GM20000 (cell line): ENCODE measurements around the gene SNAPIN.

Experiments used
- DNase-seq: peaks from one replicate; pipeline ENCODE4 v3.0.0; 2012; ENCODE audit warnings: low spot score
- CTCF ChIP-seq: IDR thresholded peaks from 2 replicates; pipeline ENCODE4 v1.5.1; 2012; ENCODE audit warnings: mild to moderate bottlenecking, control low read depth; ENCODE audit errors: extremely low read depth, missing control alignments

The SNAPIN gene

DNA sequence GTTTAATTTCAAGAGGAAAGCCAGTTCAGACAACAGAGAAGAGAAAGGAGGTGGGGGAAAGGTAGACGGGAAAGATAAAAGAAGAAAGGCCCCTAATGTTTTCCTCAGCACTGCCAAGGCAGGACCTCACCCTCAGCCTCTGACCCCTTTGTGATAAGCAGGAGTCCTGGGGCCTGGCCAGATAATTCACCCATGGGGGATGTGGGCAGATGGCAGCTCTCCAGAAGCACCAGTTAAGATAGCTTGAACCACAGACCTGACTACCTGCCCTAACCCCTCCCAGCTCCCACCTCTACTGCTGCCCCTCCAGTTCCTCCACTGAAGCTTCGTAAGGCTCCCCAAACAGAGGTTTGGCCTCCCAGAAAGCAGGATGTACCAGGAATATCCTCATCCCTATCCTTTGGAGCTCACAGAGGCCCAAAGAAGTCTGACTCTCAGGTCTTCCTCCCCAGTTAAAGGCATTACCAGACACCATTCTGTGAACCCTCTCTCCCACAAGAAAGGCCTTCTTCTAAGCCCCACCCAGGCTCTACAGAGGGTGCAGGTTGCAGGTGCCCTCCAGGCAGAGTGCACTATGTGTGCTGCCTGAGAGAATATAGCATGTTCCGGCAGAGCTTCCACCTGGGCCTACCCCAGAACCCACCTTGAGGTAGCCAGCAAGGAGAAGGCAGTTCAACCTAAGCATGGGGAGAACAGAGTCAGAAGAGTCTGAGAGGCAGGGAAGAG, 9.2 kb upstream of the SNAPIN start:
- no peak for DNase-seq
- TF ChIP-seq CTCF = no peak

- TF ChIP-seq CTCF = no peak
- DNase-seq = no peak
Measured at GRCh38 chr1:153649863-153650235, 8.7 kb upstream of the SNAPIN start.

DNA sequence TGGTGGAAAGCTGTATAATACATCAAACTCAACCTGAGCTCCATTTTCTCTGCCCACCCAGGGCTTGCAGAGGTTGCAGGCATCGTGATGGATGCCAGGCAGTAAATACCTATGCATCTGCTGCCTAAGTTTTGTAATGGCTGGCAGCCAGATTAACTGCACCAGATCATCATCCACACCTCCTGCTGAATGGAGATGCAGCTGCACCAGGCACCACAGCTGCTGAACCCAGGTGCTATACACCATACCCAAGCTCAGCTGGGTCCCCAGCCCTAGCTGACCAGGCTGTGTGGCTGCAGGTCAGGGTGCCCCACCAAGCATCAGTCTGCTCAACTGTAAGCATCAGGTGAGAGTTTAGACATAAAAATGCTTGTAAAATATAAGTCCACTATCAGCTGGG, 6.7 kb upstream of the SNAPIN start:
- DNase-seq = no peak
- no peak for TF ChIP-seq CTCF

DNA sequence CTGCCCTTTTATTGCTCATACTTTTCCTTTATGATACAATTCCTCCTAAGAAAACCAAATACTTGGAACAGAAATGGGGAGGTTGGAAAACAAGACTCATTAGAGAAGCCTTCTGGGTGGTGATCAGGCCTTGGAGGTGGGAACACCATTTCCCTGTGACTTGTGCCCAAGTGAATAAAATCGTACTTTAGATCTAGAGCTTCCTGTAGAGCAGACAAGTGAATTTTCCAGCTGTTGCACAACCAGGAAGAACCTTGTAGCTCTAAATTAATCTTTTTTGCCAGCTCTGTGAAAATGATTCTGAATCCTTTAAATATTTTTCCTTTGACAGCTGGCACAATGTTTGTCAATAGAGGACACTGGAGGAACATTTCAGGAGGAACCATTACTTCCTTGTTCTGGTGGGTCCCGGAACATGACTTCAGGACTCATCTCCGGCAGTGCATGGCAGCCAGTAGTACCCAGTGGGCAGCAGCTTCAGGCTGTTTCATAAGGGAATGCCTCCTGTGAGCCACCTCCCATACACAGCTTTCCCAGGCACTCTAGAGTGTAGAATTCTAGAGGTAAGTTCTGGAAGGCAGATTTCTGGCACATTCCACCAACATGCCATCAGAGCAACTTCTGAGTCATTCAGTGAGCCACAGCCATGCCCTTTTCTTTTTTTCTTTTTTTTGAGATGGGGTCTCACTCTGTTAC, 5.5 kb upstream of the SNAPIN start:
- DNase-seq = no peak

GRCh38 chr1:153655333-153655732, 3.2 kb upstream of the SNAPIN start:
- no peak for TF ChIP-seq CTCF
- no peak for DNase-seq

More for the DNA sequence above, 5.5 kb upstream of the SNAPIN start:
- TF ChIP-seq CTCF = no peak

GRCh38 chr1:153659175-153659534, 652 bp downstream of the SNAPIN start:
- no peak for DNase-seq
- TF ChIP-seq CTCF = no peak

DNA sequence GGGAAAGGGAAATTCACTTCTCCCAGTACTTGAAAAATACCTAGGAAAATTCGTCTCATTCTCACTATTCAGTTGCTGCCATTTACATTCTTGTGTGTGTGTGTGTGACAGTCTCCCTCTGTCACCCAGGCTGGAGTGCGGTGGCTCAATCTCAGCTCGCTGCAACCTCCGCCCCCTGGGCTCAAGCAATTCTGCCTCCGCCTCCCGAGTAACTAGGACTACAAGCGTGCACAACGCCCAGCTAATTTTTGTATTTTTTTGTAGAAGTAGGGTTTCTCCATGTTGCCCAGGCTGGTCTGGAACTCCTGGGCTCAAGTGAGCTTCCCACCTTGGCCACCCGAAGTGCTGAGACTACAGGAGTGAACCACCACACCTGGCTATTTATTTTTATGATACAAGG, 1.2 kb downstream of the SNAPIN start:
- TF ChIP-seq CTCF = no peak
- DNase-seq = no peak
